Panc1 (cell line): ENCODE results near the gene BTBD9. TPM values are rescaled to one million over a fixed set of nuclear protein-coding genes. Genes with fewer than 3 reads are reported as not detected.
"Not testable (repeated sequence)": the region's sequence is repeated elsewhere in the genome, so short reads cannot be mapped to it uniquely, and the experiment has no call there.

Experiments
- ATAC-seq: fragments of 200-7000 bp; cut with Tn5 transposase; 2 replicates; pipeline ENCODE4 v1.9.1; 2020; ENCODE audit warnings: mild to moderate bottlenecking, moderate library complexity
- BruUV-seq: library from RNA; stranded (reverse); fragments of 400-500 nt; replicated peaks from 2 replicates; lab custom pipeline; 2021; lab: Mats Ljungman, UMichigan
- CTCF ChIA-PET: fragments of 300-600 bp; sonication (Branson Sonifier 250); formaldehyde crosslinking; loops from one replicate; lab custom pipeline; 2022; ENCODE audit warnings: antibody characterized with exemption; lab: Charles Lee
- POLR2A ChIA-PET: fragments of 300-600 bp; sonication (Branson Sonifier 250); formaldehyde crosslinking; loops from one replicate; lab custom pipeline; 2022; ENCODE audit warnings: antibody characterized with exemption; lab: Charles Lee
- DNase-seq: peaks from one replicate; pipeline ENCODE4 v3.0.0-alpha.2; 2010; ENCODE audit warnings: low read depth, low spot score
- H3K27ac ChIP-seq: 2 replicates; pipeline ENCODE4 v1.5.1; 2011; ENCODE audit warnings: mild to moderate bottlenecking, low read length, inconsistent platforms
- H3K27me3 ChIP-seq: fragments of 200-500 bp; sonication (Bioruptor generic); 2 replicates; pipeline ENCODE4 v1.6.0; 2014; ENCODE audit warnings: low read length, inconsistent platforms; ENCODE audit not compliant: control insufficient read depth, insufficient read depth
- H3K36me3 ChIP-seq: fragments of 200-500 bp; sonication (Bioruptor generic); 2 replicates; pipeline ENCODE4 v1.5.1; 2014; ENCODE audit warnings: inconsistent platforms, mild to moderate bottlenecking, low read length, moderate library complexity; ENCODE audit not compliant: control insufficient read depth, insufficient read depth
- H3K4me1 ChIP-seq: 2 replicates; pipeline ENCODE4 v1.5.1; 2011; ENCODE audit warnings: inconsistent platforms, mild to moderate bottlenecking, low read length, moderate library complexity; ENCODE audit not compliant: control insufficient read depth, insufficient read depth
- H3K4me3 ChIP-seq, 2 experiments: 2 replicates each; pipeline ENCODE4 v1.5.1; 2011 to 2012; ENCODE audit warnings: low read depth in 2 of 2, low read length in 2 of 2, mild to moderate bottlenecking in 2 of 2, inconsistent platforms in 1 of 2, moderate library complexity in 1 of 2
- H3K9me3 ChIP-seq: fragments of 200-500 bp; sonication (Bioruptor generic); 2 replicates; pipeline ENCODE4 v1.5.1; 2014; ENCODE audit warnings: low read depth, mild to moderate bottlenecking, inconsistent platforms, low read length, moderate library complexity; ENCODE audit not compliant: control insufficient read depth, insufficient read depth
- POLR2AphosphoS5 ChIP-seq: IDR thresholded peaks from 2 replicates; pipeline ENCODE4 v1.6.1; 2012; ENCODE audit warnings: mild to moderate bottlenecking, low read depth, low read length, moderate library complexity
- SIN3A ChIP-seq: IDR thresholded peaks from 2 replicates; pipeline ENCODE4 v1.6.1; 2012; ENCODE audit warnings: low read depth, mild to moderate bottlenecking, low read length, moderate library complexity, borderline replicate concordance; ENCODE audit not compliant: insufficient read depth
- TCF7L2 ChIP-seq: IDR thresholded peaks from 2 replicates; pipeline ENCODE4 v1.6.1; 2011; ENCODE audit warnings: mild to moderate bottlenecking, low read depth, low read length, inconsistent platforms
- in situ Hi-C: cut with HindIII; loops from 2 replicates; pipeline ENCODE4 v1.10.0; 2016; ENCODE audit warnings: low sequenced_read_pairs, low pct_unique_long_range_greater_than_20kb
- intact Hi-C: fragments of 100-400 bp; cut with micrococcal nuclease; formaldehyde crosslinking; loops from one replicate; pipeline ENCODE4 v1.10.0; 2022; ENCODE audit not compliant: unreplicated experiment
- total RNA-seq: library from RNA; stranded (reverse); gene quantifications from one replicate; pipeline ENCODE4 v1.2.1, GENCODE V29; 2021; ENCODE audit not compliant: unreplicated experiment
- TF ChIP-seq, protein P1 (sequence below): fragments of 450-650 bp; IDR thresholded peaks from 2 replicates; pipeline ENCODE4 v1.5.1; 2017; ENCODE audit warnings: mild to moderate bottlenecking
- TF ChIP-seq, protein P2 (sequence below), 2 experiments: IDR thresholded peaks; 2 replicates each; pipeline ENCODE4 v1.6.1; 2011 to 2012; ENCODE audit warnings: low read depth in 2 of 2, control low read depth in 1 of 2, low read length in 1 of 2, mild to moderate bottlenecking in 1 of 2, moderate library complexity in 1 of 2; ENCODE audit not compliant: insufficient read depth in 1 of 2

Gene BTBD9
- total RNA-seq, 1 experiment from 2014 or later: 12.8 TPM

DNA sequence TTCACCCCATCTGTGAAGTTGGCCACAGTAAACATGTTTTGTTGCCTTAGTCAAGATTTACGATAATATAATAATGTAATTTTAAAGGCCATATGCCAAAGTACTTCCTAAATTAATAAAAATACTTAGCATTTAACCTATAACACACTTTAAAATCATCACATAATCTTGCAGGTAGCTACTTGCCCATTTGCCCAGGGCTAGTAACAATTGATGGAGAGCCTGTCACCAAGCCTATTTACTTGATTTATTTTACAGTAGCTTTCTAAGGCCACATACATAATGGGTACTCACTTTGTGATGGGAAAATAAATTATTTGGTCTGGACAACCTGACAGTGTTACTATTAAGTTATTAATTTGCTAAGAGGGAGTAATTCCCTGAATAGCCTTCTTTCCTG lies 14.5 kb downstream of the BTBD9 start:
- intact Hi-C loops (no loop called here), in situ Hi-C loops (no loop called here)
- DNase-seq: no peak
- no TSS peak for BruUV-seq
- Histone ChIP-seq H3K27ac (no peak overlapping the region), H3K4me1 (no peaks in the 10 kb centered on the region), H3K4me3 (no peak overlapping the region), H3K27me3 (no peaks in the 10 kb centered on the region), H3K9me3 (no peaks in the 10 kb centered on the region), H3K36me3 (no peaks in the 10 kb centered on the region)
- CTCF ChIA-PET: no interaction called here
- ATAC-seq: no peak
- TF ChIP-seq, protein P1, sequence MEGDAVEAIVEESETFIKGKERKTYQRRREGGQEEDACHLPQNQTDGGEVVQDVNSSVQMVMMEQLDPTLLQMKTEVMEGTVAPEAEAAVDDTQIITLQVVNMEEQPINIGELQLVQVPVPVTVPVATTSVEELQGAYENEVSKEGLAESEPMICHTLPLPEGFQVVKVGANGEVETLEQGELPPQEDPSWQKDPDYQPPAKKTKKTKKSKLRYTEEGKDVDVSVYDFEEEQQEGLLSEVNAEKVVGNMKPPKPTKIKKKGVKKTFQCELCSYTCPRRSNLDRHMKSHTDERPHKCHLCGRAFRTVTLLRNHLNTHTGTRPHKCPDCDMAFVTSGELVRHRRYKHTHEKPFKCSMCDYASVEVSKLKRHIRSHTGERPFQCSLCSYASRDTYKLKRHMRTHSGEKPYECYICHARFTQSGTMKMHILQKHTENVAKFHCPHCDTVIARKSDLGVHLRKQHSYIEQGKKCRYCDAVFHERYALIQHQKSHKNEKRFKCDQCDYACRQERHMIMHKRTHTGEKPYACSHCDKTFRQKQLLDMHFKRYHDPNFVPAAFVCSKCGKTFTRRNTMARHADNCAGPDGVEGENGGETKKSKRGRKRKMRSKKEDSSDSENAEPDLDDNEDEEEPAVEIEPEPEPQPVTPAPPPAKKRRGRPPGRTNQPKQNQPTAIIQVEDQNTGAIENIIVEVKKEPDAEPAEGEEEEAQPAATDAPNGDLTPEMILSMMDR: no peak
- TF ChIP-seq TCF7L2 (no peak), SIN3A (no peak), POLR2AphosphoS5 (no peak)
- TF ChIP-seq, protein P2, sequence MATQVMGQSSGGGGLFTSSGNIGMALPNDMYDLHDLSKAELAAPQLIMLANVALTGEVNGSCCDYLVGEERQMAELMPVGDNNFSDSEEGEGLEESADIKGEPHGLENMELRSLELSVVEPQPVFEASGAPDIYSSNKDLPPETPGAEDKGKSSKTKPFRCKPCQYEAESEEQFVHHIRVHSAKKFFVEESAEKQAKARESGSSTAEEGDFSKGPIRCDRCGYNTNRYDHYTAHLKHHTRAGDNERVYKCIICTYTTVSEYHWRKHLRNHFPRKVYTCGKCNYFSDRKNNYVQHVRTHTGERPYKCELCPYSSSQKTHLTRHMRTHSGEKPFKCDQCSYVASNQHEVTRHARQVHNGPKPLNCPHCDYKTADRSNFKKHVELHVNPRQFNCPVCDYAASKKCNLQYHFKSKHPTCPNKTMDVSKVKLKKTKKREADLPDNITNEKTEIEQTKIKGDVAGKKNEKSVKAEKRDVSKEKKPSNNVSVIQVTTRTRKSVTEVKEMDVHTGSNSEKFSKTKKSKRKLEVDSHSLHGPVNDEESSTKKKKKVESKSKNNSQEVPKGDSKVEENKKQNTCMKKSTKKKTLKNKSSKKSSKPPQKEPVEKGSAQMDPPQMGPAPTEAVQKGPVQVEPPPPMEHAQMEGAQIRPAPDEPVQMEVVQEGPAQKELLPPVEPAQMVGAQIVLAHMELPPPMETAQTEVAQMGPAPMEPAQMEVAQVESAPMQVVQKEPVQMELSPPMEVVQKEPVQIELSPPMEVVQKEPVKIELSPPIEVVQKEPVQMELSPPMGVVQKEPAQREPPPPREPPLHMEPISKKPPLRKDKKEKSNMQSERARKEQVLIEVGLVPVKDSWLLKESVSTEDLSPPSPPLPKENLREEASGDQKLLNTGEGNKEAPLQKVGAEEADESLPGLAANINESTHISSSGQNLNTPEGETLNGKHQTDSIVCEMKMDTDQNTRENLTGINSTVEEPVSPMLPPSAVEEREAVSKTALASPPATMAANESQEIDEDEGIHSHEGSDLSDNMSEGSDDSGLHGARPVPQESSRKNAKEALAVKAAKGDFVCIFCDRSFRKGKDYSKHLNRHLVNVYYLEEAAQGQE (IDR thresholded peaks at IDR 0.05; ENCODE audit: insufficient read depth in 1 of 2, low read depth in 2 of 2, low read length in 1 of 2): no peak
- POLR2A ChIA-PET: no interaction called here

DNA sequence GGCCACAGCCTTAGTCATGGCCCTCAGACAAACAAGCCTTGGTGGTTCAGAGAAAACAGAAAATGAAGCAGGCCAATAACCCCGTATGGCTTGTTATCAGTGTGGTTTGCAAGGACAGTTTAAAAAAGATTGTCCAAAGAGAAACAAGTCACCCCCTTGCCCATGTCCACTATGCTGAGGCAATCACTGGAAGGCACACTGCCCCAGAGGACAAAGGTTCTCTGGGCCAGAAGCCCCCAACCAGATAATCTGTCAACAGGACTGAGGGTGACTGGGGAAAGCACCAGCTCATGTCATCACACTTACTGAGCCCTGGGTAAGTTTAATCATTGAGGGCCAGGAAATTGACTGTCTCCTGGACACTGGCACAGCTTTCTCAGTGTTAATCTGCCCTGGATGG lies 20.4 kb downstream of the BTBD9 start:
- H3K36me3 ChIP-seq, ATAC-seq, intact Hi-C loops, H3K9me3 ChIP-seq, POLR2A ChIA-PET, CTCF ChIA-PET, H3K27me3 ChIP-seq, DNase-seq, H3K27ac ChIP-seq, H3K4me3 ChIP-seq, BruUV-seq, in situ Hi-C loops, H3K4me1 ChIP-seq: not testable (repeated sequence)

DNA sequence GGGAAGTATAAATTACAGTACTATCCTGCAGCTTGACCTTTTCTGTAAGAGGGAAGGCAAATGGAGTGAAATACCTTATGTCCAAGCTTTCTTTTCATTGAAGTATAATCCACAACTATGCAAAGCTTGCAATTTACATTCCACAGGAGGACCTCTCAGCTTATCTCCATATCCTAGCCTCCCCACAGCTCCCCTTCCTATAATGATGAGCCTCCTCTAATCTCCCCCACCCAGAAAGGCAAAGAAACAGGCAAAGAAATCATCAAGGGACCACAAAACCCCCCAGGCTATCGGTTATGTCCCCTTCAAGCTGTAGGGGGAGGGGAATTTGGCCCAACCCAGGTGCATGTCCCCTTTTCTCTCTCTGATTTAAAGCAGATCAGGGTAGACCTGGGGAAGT lies 21.4 kb downstream of the BTBD9 start:
- DNase-seq, H3K27me3 ChIP-seq, BruUV-seq, H3K36me3 ChIP-seq, in situ Hi-C loops, CTCF ChIA-PET, H3K27ac ChIP-seq, POLR2A ChIA-PET, H3K4me3 ChIP-seq, H3K9me3 ChIP-seq, H3K4me1 ChIP-seq, ATAC-seq, intact Hi-C loops: not testable (repeated sequence)
